MM.1S (cell line): Measurements from ENCODE around the gene GZF1.

Source experiments
- EZH2 ChIP-seq: fragments of 300-600 bp; sonication (generic); optimal IDR thresholded peaks from 2 replicates; pipeline ENCODE3; 2017; ENCODE audit warnings: low read depth, mild to moderate bottlenecking, antibody characterized with exemption, low read length, mixed read lengths
- EZH2phosphoT487 ChIP-seq: fragments of 300-600 bp; sonication (generic); IDR thresholded peaks from 2 replicates; pipeline ENCODE4 v1.6.1; 2018; ENCODE audit warnings: antibody characterized with exemption, low read length
- TF ChIP-seq, protein P1 (sequence below): fragments of 300-600 bp; sonication (generic); IDR thresholded peaks from 2 replicates; pipeline ENCODE4 v1.5.1; 2016; ENCODE audit warnings: antibody characterized with exemption, low read length, mixed read lengths

DNA sequence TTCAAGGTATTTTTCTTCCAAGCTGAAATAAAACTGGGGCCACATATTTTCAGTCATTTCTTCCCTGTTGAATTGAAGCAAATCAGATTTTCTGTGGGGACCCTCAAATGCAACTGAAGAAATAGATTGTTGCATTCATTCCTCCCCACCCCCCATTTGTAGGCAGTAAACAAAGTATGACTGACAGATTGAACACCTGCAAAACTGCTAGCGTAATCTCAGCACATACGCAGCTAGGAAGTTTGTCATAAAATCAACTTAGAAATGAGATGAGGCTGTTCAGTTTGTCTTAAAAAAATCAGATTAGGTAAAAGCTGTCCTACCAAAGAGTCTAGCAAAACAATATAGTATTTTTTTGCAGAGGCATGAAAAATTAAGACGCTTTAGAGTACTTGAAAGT is 8.9 kb downstream of the GZF1 start:
- TF ChIP-seq, protein P1, sequence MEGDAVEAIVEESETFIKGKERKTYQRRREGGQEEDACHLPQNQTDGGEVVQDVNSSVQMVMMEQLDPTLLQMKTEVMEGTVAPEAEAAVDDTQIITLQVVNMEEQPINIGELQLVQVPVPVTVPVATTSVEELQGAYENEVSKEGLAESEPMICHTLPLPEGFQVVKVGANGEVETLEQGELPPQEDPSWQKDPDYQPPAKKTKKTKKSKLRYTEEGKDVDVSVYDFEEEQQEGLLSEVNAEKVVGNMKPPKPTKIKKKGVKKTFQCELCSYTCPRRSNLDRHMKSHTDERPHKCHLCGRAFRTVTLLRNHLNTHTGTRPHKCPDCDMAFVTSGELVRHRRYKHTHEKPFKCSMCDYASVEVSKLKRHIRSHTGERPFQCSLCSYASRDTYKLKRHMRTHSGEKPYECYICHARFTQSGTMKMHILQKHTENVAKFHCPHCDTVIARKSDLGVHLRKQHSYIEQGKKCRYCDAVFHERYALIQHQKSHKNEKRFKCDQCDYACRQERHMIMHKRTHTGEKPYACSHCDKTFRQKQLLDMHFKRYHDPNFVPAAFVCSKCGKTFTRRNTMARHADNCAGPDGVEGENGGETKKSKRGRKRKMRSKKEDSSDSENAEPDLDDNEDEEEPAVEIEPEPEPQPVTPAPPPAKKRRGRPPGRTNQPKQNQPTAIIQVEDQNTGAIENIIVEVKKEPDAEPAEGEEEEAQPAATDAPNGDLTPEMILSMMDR: no peak
- TF ChIP-seq EZH2 (no peak), EZH2phosphoT487 (no peak)
